ENCODE measurements around the gene ERAL1.

ERAL1 gene

DNA sequence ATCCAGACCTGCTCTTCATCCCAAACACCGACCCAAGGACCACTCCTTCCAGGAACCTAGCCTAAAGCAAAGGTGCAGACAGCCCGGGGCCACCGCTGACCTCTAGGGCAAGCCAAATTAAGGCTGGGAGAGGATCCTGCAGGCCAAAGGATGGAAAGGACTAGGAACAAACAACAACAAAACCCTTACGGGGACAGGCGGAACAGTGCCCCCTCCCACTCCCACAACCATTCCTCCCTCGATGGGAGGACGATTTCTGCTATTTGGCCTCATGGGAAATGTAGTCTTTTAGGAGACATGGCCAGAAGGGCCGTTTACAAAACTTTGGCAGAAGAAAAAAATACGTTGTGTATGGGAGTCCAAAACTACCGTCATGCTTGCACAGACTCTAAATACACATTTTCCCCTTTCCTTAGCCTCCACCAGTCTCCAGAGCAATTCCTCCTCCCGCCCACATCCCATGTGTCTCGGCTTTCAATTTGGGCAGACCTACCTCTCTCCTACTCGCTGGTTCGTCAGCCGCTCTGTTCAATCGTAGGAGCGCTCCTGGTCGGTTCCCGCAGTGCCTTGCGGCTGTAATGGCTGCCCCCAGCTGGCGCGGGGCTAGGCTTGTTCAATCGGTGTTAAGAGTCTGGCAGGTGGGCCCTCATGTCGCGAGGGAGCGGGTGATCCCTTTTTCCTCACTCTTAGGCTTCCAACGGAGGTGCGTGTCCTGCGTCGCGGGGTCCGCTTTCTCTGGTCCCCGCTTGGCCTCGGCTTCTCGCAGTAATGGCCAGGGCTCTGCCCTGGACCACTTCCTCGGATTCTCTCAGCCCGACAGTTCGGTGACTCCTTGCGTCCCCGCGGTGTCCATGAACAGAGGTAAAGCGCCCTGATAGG is at the start of gene ERAL1:
ERAL1 (plus strand) TSS at position 560 of the 879 bp plus-strand sequence; CDS start at position 579, 19 bp downstream.
- H3K9ac ChIP-seq (ENCODE audit: insufficient read length, low read depth), result peak within 1 kb of the TSS; percentile 95
- no peaks in the 10 kb centered on the region for H3K27me3 ChIP-seq (ENCODE audit: insufficient read depth, insufficient read length)
- peak within 1 kb of the TSS; percentile 93 for H3K4me3 ChIP-seq (ENCODE audit: insufficient read length, low read depth)
- no peaks in the 10 kb centered on the region for H3K4me1 ChIP-seq (ENCODE audit: insufficient read depth, insufficient read length)
- no peaks in the 10 kb centered on the region for H3K9me3 ChIP-seq (ENCODE audit: insufficient read depth, low read length)
- peak; percentile 70 for DNase-seq (ENCODE audit: low read depth, low spot score)
- peaks cover 26% of the 10 kb centered on the region for H3K36me3 ChIP-seq (ENCODE audit: insufficient read depth, insufficient read length, low read length)
- TF ChIP-seq SUZ12 (IDR thresholded peaks at IDR 0.05; ENCODE audit: extremely low read depth, insufficient read depth, insufficient read length) (no peak), ZNF274 (IDR thresholded peaks at IDR 0.05; ENCODE audit: low read depth, low read length) (no peak), YY1 (IDR thresholded peaks at IDR 0.05; ENCODE audit: insufficient read depth, insufficient read length) (peak; percentile 93)

DNA sequence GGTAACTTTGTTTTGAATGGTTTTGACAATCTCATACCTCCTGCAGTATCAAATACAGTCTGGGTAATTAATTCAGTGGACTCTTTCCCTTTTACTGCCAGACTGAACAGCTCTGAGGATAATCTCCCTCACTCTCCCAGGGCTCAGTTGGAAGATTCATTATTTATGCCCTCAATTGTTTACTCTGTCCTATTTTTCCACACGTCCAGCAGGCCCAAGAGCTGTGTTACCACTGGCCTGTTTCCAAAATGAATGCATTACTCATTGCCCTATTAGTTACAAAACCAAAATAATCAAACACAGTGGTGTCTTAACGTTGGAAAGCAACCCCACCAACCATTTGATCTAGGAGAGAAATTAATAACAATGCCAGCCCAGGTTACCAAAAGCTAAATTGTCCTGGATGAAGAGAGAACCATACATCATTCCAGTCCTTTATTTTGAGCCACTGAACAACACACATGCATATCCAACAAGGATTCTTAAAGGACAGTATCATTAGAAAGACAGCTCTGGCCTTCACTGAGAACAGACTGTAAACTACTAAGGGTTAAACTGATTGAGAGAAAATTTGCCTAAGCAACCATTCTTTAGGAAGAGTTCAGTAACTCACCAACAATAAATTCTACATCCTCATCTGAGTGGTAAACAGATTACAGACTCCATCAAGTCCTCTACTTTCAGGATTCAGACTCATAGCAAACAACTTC is 46.7 kb upstream of the ERAL1 start:
- peak overlapping the region; percentile 11 for H3K9ac ChIP-seq (ENCODE audit: insufficient read length, low read depth)
- no peak for DNase-seq (ENCODE audit: low read depth, low spot score)
- H3K27me3 ChIP-seq (ENCODE audit: insufficient read depth, insufficient read length), result no peaks in the 10 kb centered on the region
- no peaks in the 10 kb centered on the region for H3K4me1 ChIP-seq (ENCODE audit: insufficient read depth, insufficient read length)
- TF ChIP-seq SUZ12 (IDR thresholded peaks at IDR 0.05; ENCODE audit: extremely low read depth, insufficient read depth, insufficient read length) (no peak), YY1 (IDR thresholded peaks at IDR 0.05; ENCODE audit: insufficient read depth, insufficient read length) (no peak), ZNF274 (IDR thresholded peaks at IDR 0.05; ENCODE audit: low read depth, low read length) (no peak)
- H3K36me3 ChIP-seq (ENCODE audit: insufficient read depth, insufficient read length, low read length), result peaks cover 28% of the 10 kb centered on the region
- H3K9me3 ChIP-seq (ENCODE audit: insufficient read depth, low read length), result no peaks in the 10 kb centered on the region
- H3K4me3 ChIP-seq (ENCODE audit: insufficient read length, low read depth), result no peak overlapping the region

DNA sequence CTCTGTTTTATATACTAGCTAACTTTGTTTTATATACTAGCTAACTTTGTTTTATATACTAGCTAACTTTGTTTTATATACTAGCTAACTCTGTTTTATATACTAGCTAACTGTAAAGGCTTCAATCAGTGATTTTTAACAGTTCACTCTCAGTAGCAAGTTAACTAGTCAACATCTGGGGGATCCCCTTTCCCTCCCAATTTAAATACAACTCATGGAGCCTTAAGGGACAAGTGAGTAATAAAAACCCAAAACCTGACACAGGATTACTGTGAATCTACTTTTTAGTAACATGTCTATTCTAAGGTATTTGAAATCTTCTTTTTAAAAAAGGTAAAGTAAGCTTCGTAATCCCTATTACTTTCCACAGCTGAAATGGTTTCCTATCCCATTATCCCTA is 44.4 kb upstream of the ERAL1 start:
- no peaks in the 10 kb centered on the region for H3K4me1 ChIP-seq (ENCODE audit: insufficient read depth, insufficient read length)
- H3K9me3 ChIP-seq (ENCODE audit: insufficient read depth, low read length), result no peaks in the 10 kb centered on the region
- no peaks in the 10 kb centered on the region for H3K27me3 ChIP-seq (ENCODE audit: insufficient read depth, insufficient read length)
- DNase-seq (ENCODE audit: low read depth, low spot score), result no peak
- no peak overlapping the region for H3K9ac ChIP-seq (ENCODE audit: insufficient read length, low read depth)
- H3K4me3 ChIP-seq (ENCODE audit: insufficient read length, low read depth), result no peak overlapping the region
- TF ChIP-seq ZNF274 (IDR thresholded peaks at IDR 0.05; ENCODE audit: low read depth, low read length), result no peak
- no peak for TF ChIP-seq YY1 (IDR thresholded peaks at IDR 0.05; ENCODE audit: insufficient read depth, insufficient read length)
- TF ChIP-seq SUZ12 (IDR thresholded peaks at IDR 0.05; ENCODE audit: extremely low read depth, insufficient read depth, insufficient read length), result no peak
- H3K36me3 ChIP-seq (ENCODE audit: insufficient read depth, insufficient read length, low read length), result peaks cover 11% of the 10 kb centered on the region

DNA sequence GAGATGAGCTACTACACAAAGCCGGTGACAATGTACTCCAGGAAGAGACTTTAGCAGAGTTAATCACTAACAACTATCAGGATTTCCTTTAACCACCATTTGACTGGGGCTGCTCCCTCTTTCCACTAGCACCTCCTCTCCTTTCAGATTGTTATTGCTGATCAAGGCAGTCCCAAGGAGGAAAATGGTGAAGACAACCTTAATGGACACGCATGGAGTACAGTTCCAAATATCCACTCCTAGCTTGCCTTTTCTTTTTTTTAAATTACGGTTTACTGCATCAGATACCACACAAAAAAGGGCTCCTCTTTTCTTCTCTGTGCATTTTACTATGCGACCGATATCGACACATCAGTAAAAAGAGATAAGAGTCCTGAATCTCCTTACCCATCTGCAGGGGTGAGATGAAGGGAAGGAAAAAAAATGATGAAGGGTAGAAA is 43.1 kb upstream of the ERAL1 start:
- DNase-seq (ENCODE audit: low read depth, low spot score), result no peak
- no peaks in the 10 kb centered on the region for H3K9me3 ChIP-seq (ENCODE audit: insufficient read depth, low read length)
- H3K36me3 ChIP-seq (ENCODE audit: insufficient read depth, insufficient read length, low read length), result no peaks in the 10 kb centered on the region
- H3K27me3 ChIP-seq (ENCODE audit: insufficient read depth, insufficient read length), result no peaks in the 10 kb centered on the region
- H3K9ac ChIP-seq (ENCODE audit: insufficient read length, low read depth), result peak overlapping the region; percentile 38
- no peaks in the 10 kb centered on the region for H3K4me1 ChIP-seq (ENCODE audit: insufficient read depth, insufficient read length)
- H3K4me3 ChIP-seq (ENCODE audit: insufficient read length, low read depth), result peak overlapping the region; percentile 49
- TF ChIP-seq YY1 (IDR thresholded peaks at IDR 0.05; ENCODE audit: insufficient read depth, insufficient read length) (no peak), ZNF274 (IDR thresholded peaks at IDR 0.05; ENCODE audit: low read depth, low read length) (no peak), SUZ12 (IDR thresholded peaks at IDR 0.05; ENCODE audit: extremely low read depth, insufficient read depth, insufficient read length) (no peak)

DNA sequence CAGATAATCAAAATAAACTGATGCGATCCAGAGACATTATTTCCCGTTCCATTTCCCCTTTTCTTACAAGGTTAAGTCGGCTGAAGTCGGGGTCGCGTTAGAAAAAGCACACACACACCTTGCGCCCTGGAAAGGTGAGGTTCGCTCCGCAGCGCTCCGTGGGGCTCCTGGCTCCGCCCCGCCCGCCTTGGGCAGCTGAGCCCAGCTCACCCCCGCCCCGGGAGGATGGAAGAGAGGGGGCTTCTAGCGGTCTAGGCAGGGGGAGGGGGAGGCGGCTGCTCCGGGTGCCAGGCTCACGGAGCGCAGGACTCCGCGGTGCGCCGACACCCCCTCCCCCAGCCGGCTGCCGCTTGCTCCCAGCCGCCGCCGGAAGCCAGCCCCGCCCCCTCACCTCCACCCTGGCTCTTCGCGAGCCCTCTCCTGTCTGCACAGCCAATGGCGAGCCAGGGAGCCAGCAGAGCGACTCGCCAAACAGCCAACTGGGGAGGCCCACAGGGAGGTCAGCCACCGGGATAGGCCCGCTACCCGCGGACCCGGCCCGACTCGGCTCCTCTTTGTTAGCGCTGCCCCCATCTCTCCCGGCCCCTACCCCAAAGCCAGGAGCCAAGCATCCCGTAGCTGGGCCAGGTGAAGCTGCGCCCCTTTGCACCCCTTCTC is 42.6 kb upstream of the ERAL1 start:
- TF ChIP-seq ZNF274 (IDR thresholded peaks at IDR 0.05; ENCODE audit: low read depth, low read length) (no peak), YY1 (IDR thresholded peaks at IDR 0.05; ENCODE audit: insufficient read depth, insufficient read length) (no peak), SUZ12 (IDR thresholded peaks at IDR 0.05; ENCODE audit: extremely low read depth, insufficient read depth, insufficient read length) (no peak)
- H3K9me3 ChIP-seq (ENCODE audit: insufficient read depth, low read length), result no peaks in the 10 kb centered on the region
- no peaks in the 10 kb centered on the region for H3K4me1 ChIP-seq (ENCODE audit: insufficient read depth, insufficient read length)
- H3K27me3 ChIP-seq (ENCODE audit: insufficient read depth, insufficient read length), result no peaks in the 10 kb centered on the region
- peak; percentile 87 for DNase-seq (ENCODE audit: low read depth, low spot score)
- no peaks in the 10 kb centered on the region for H3K36me3 ChIP-seq (ENCODE audit: insufficient read depth, insufficient read length, low read length)
- peak overlapping the region; percentile 38 for H3K9ac ChIP-seq (ENCODE audit: insufficient read length, low read depth)
- peak overlapping the region; percentile 49 for H3K4me3 ChIP-seq (ENCODE audit: insufficient read length, low read depth)

DNA sequence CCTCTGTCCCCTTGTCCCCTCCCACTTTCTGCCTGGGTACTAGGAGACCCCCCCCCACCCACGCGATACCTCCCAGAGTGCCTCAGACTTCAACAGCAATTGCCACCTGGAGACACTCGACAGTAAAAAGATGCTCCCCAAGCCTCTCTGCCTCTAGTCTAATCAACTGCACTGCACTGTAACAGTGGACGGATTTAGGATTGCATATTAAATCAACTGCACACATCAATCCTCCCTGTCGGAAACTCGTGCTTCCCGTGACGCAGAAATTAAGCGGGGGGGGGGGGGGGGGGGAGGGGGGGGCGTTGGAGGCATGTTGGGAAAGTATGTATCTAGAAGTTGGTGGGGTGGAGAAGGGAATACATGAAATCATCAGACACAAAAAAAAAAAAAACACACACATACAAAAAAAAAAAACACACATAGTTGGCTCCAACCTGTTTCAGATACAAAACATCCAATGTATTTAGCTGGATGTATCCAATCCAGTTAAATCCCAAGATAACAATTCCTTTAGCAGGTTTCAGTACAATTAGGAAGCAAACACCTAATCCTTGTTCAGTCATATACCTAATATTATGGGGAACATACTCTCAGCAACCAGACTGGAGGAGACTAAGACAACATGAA is 42.0 kb upstream of the ERAL1 start:
- H3K27me3 ChIP-seq (ENCODE audit: insufficient read depth, insufficient read length), result no peaks in the 10 kb centered on the region
- H3K9ac ChIP-seq (ENCODE audit: insufficient read length, low read depth), result peak overlapping the region; percentile 33
- no peak for DNase-seq (ENCODE audit: low read depth, low spot score)
- no peaks in the 10 kb centered on the region for H3K9me3 ChIP-seq (ENCODE audit: insufficient read depth, low read length)
- TF ChIP-seq SUZ12 (IDR thresholded peaks at IDR 0.05; ENCODE audit: extremely low read depth, insufficient read depth, insufficient read length), result no peak
- no peak for TF ChIP-seq YY1 (IDR thresholded peaks at IDR 0.05; ENCODE audit: insufficient read depth, insufficient read length)
- no peak for TF ChIP-seq ZNF274 (IDR thresholded peaks at IDR 0.05; ENCODE audit: low read depth, low read length)
- no peaks in the 10 kb centered on the region for H3K4me1 ChIP-seq (ENCODE audit: insufficient read depth, insufficient read length)
- no peaks in the 10 kb centered on the region for H3K36me3 ChIP-seq (ENCODE audit: insufficient read depth, insufficient read length, low read length)
- H3K4me3 ChIP-seq (ENCODE audit: insufficient read length, low read depth), result peak overlapping the region; percentile 38

All from NT2/D1 (cell line).